GM12874 (cell line): ENCODE data around the gene CCDC90B.

Experiments
- TF ChIP-seq, protein P1 (sequence below): IDR thresholded peaks from 2 replicates; pipeline ENCODE4 v1.5.1; 2011; ENCODE audit warnings: low read depth, mild to moderate bottlenecking, control low read depth, low read length, moderate library complexity; ENCODE audit not compliant: insufficient read depth

CCDC90B gene

GRCh38 chr11:83285771-83286528 is at the start of gene CCDC90B:
Gene CCDC90B, minus strand, starts transcription at chr11:83286367. Its CDS starts 395 bp downstream, at chr11:83285972.
- TF ChIP-seq, protein P1, sequence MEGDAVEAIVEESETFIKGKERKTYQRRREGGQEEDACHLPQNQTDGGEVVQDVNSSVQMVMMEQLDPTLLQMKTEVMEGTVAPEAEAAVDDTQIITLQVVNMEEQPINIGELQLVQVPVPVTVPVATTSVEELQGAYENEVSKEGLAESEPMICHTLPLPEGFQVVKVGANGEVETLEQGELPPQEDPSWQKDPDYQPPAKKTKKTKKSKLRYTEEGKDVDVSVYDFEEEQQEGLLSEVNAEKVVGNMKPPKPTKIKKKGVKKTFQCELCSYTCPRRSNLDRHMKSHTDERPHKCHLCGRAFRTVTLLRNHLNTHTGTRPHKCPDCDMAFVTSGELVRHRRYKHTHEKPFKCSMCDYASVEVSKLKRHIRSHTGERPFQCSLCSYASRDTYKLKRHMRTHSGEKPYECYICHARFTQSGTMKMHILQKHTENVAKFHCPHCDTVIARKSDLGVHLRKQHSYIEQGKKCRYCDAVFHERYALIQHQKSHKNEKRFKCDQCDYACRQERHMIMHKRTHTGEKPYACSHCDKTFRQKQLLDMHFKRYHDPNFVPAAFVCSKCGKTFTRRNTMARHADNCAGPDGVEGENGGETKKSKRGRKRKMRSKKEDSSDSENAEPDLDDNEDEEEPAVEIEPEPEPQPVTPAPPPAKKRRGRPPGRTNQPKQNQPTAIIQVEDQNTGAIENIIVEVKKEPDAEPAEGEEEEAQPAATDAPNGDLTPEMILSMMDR = 0 out of 2 replicates have a peak, but pooled peaks have one; percentile 26

DNA sequence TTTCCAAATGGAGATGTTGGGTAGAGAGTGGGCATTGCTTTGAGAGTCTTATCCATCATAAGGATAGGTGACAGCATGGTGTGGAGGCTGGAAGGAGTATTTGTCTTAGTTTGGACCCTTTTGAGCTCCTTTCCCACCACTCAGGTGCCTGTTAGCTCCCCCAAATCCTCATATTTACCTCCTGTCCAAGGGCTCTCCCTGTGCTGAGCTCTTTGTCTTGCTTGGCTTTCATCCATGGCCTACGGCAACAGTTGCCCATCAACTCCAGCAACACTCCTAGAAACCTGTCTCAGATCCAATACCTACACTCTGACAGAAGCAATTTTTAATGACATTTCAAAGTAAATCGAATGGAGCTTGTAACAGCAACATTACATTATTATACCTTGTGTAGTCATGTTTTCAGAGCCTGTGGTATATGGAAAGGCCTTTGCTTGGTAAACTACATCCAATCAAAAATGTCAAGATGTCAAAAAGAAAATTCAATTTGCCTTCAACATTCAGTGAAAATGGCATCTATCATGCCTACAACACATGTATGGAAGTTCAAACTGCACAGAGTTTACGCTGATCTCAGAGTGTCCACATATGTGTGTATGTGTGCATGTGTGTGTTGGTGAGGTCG is 49.4 kb upstream of the CCDC90B start:
- TF ChIP-seq, protein P1 = no peak

GRCh38 chr11:83330303-83330702 is 44.1 kb upstream of the CCDC90B start:
- TF ChIP-seq, protein P1 = no peak

- TF ChIP-seq, protein P1 = no peak
Observed at GRCh38 chr11:83326326-83326725, 40.2 kb upstream of the CCDC90B start.

DNA sequence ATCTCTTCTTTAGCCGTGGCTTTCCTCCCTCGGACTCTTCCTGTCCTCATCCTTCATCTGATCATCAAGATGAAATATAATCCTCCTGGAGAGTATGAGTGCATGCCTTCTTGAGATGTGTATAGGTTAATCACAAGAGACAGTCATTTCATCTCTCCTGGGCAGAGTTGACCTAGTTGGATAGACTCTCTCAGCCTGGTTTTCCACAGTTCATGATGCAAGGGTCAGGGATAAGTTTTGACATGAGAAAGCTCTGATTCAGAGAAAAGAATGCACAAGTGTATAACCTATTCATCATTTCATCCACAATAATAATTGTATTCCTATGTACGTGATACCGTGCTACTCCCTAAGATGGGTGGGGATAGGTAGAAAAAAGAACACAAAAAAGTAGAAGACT is 33.2 kb upstream of the CCDC90B start:
- TF ChIP-seq, protein P1 = no peak

- TF ChIP-seq, protein P1 = no peak
Observed at GRCh38 chr11:83318931-83319330, 32.8 kb upstream of the CCDC90B start.

DNA sequence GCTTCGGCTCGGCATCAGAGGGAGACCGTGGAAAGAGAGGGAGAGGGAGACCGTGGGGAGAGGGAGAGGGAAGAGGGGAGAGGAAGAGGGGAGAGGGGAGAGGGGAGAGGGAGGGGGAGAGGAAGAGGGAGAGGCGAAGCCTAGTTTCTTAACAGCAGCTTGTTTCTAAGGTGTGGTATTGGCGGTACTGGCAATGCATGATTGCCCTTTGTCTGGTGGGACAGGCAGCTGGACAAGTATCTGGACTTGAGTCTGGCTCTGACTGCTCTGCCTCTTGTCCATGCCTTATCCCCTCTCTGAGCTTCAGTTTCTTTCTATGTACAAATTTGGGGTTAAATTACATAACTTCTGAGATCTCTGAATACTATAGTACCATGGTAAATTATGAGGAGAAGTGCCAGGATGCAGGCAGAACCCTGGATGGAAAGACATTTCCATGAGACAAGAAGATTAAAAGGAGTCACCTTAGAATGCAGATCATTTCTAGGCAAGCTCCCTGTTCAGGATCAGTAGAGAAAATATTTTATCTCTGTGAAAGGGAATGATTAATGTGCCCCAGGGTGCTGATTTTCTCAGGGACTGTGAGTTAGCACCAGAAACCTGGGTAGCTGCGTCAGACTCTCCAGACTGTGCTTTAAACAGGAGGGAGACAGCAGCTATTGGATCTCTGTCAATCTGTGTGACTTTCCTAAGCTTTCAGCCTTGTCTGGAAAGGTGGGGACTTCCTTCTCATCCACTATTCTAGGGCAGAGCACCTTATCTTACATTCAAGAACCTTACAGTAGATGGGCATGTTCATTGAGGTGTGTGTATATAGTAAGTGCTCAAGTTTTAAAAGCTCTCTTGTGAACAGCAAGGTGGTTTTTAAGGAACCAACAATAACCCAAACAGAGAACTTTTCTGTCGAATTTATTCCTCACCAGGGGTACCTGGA is 31.9 kb upstream of the CCDC90B start:
- TF ChIP-seq, protein P1 = no peak
